GM21619 (cell line): ENCODE measurements around the gene ALDH1L1.

Source experiments
- ATAC-seq: cut with Tn5 transposase; IDR thresholded peaks from one replicate; pipeline ENCODE4 v1.9.1; 2021; ENCODE audit not compliant: unreplicated experiment

The ALDH1L1 gene

GRCh38 chr3:126180477-126181397 lies at the start of gene ALDH1L1:
ALDH1L1 (minus strand) TSS chr3:126180586; CDS start chr3:126160979, 19,607 bp downstream.
- no peak for ATAC-seq

DNA sequence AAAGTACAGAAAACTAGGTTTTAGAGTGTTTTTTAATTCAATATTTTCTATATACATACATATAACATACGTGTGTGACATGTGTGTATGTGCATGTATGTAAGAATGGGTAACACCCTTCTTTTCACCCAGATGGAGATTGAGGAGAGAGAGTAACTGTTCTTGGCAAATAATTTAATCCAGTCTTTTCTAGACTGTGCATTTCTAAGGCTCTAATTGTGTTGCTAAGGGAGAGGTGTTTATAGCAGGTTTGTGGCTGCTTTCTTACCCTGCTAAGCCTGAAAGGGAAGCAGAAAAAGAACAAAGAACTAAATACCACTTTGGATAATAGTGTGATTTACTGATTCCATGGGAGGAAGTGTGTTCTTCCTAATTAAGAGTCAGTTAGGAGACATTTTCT lies 46.0 kb upstream of the ALDH1L1 start:
- no peak for ATAC-seq

DNA sequence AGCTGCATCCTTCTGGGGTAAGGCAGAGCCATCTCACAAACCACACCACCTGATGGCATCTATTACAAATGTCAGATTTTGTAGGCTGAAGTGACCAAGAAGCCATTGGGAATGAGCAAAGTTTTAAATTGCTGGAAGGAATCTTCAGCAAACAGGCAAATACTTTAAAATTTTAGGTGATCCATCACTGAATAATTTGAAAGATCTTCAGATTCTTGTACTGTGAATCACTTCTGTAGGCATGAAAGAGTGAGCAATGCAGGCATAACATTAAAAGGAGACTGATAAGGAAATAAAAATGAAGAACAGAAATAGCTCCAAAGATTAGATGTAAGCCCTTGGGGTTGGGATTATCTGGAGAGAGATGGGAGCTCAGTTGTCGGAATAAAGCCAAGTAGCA lies 36.0 kb upstream of the ALDH1L1 start:
- ATAC-seq = no peak

DNA sequence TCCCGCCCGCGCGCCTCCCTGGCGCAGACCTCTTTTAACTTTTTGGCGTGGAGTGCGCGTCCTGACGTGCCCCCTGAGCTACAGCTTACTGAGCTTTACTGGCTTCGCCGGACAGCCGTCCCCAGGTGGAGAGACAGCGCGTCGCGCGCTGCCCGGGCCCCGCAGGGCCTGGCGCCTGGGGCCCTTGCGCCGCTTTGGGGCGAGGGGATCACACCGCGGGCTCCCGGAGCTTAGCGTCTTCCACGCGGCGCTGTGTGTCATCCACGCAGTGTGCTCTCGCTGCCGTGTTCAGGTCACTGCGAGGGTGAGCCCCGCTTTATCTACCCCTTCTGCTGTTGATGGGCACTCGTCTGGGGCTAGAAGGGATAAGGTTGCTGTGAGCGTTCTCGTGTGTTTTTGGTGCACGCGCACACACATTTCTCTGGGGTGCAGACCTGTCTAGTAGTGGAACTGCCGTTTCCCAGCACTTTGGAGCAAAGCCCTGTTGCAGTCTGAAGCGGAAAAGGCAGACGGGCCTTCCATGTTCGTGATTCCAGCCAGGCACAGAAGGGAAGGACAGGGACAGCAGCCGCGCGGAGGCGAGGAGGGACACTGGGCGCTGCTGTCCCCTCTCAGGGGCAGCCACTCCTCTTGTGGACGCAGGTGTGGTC lies 33.1 kb upstream of the ALDH1L1 start:
- ATAC-seq = no peak

- ATAC-seq = no peak
Measured at GRCh38 chr3:126212620-126213378, 32.4 kb upstream of the ALDH1L1 start.

- ATAC-seq = no peak
Measured at GRCh38 chr3:126212250-126212619, 31.8 kb upstream of the ALDH1L1 start.

DNA sequence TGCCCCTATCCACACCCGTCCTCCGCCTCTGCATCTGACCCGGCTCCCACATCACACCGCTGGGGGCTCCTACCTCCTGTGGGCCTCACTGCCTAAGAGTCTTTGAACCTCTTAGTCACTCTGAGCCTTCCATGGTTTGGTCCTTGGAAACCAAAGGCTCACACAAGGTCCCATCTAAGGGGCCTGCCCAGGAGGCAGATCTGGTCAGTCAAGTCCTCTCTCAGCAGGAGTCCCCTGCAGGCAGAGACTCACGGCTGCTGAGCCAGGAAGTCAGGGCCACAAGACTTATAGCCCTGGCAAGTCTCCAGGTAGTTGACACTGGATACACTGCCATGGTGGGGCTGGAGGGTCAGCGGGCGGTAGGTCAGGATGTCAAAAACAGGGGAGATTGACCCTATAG lies 31.2 kb upstream of the ALDH1L1 start:
- ATAC-seq = no peak

- ATAC-seq = no peak
Measured at GRCh38 chr3:126210606-126211005, 30.2 kb upstream of the ALDH1L1 start.

DNA sequence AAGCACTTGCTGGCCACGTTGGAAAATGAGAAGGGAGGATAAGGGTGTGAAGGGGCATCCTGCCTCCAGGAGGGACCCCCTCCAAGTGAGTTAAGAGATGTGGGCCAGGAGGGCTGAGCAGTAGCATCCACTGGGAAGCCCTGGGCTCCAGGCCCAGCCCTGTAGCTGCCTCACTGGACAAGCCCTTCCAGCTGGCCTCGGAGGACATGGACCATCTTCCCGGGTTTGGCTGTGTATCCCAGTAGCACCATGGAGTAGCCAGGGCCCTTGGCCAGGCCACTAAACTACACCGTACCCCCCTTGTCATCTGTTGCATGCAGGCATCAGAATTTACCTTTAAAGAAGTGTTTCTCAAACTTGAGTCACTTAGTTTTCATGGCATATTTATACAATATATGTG lies 29.4 kb upstream of the ALDH1L1 start:
- no peak for ATAC-seq

DNA sequence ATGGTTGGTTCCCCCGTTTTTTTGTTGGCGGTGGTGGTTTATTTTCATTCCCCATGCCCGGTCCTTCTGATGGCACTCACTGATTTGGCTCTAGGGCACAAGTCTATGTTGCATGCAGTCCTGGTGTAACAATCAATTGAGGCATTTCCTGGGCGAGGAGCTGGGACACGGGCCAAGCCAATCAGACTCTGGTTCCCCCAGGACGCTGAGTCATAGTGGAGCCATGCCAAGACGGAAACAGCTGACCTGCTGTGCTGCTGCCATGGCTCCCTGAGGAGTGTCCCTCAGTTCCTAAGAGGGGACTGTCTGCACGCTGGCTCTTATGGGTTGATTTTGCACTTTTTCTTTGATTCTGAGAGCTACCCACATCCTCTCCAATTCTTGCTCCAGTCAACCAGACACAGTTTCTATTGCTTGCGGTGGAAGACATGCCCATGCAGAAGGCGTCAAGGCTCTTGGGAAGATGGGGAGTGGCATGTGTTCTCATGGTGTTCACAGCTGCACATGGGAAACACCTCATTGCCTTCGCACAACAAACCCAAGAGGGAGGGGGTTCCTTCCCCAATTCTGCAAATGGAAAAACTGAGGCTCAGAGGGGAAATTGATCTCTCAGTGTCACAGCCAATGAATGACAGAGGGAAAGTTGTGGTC lies 28.3 kb upstream of the ALDH1L1 start:
- no peak for ATAC-seq

- no peak for ATAC-seq
Measured at GRCh38 chr3:126208182-126208581, 27.8 kb upstream of the ALDH1L1 start.

- ATAC-seq = no peak
Measured at GRCh38 chr3:126207166-126207565, 26.8 kb upstream of the ALDH1L1 start.

- no peak for ATAC-seq
Measured at GRCh38 chr3:126205717-126206655, 25.6 kb upstream of the ALDH1L1 start.

DNA sequence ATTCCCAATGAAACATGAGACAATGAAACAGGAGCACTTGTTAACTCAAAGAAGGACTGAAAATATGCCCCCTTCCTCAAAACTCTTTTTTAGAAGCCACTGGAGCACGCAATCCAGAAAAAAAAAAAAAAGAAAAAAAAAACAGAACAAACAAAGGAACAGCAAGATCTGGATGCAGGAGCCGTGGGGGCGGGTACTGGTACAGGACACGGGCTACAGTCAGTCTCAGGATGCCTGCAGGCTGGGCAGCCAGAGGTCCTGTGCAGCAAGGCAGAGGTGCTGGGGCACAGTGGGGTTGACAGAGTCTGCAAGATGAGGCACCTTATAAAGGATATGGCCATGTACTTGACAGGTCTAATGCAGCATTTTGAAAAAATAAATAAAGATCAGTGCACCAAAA lies 22.3 kb upstream of the ALDH1L1 start:
- ATAC-seq = no peak

DNA sequence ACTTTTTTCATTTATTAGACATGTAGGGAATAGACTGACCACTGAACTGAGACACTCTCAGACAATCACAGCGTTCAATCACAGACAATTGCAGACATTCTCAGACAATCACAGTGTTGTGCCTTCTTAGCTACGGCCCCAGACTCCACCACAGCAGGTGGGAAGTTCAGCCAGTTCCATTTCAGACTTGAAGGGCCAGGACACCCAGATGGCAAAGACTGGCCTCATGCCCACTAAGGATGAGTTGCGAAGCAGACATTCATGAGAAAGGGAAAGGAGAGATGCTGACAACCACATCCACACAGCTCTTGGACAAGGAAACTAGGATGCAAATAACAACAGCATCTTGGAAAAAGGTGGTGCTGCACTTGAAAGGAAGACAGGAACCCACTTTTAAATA lies 21.9 kb upstream of the ALDH1L1 start:
- ATAC-seq = no peak

DNA sequence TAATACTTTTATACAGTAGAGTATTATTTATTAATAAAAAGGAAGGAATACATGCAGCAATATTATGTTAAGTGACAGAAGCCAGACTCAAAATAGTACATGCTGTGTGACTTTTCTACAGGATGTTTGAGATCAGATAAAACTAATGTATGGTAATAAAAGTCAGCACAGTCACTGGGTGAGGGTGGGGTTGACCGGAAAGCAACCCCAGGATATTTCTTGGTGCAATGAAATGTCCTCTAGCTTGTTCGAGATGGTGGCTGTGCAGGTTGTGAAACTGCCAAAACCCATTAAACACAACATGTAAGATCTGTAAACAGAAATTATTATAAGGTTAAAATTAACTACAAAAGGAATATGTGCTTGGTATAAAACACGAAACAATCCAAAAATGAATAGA lies 20.8 kb upstream of the ALDH1L1 start:
- ATAC-seq = no peak

DNA sequence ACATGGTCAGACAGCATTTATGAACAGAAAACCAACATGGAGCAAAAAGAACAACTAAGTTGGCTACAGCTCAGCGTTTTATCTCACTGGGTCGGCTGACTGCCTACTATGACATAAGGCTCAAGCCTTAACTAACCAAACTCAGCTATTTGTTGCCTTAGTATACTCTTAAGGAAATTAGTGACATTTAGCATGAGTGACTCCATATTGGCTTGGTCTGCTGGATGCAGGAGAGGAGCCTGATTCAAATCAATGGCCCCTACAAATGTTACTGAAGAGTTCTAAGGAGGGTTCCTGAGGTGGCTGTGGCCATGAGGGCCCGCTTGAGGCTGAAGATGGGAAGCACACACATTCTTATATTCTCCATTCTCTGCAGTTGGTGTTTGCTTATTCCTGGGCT lies 20.1 kb upstream of the ALDH1L1 start:
- ATAC-seq = no peak

DNA sequence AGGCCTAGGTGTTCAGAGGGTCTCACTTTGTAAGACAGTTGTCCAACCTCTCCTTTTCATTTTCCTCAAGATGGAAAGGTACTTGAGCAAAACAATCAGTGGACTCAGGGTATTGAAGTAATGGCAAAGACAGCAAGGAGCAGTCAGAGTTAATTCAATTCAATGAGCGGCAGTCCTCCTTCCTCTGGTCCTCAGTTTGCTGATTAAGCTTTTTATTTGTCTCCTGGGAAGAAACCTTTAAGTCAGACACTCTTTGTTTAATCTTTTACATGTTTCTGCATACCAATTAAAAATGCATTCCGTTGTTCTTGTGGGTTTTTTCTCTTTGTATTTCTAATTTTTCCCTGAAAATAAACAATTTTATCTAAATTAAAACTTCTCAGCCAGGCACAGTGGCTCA lies 18.9 kb upstream of the ALDH1L1 start:
- ATAC-seq = no peak

- ATAC-seq = no peak
Measured at GRCh38 chr3:126197854-126198584, 17.6 kb upstream of the ALDH1L1 start.
